Uterus (tissue), 2 donors: ENCODE measurements around the gene MRAP.

Experiments
- POLR2A ChIP-seq, 2 donors: fragments of 450-650 bp; IDR thresholded peaks; one replicate each; pipeline ENCODE4 v1.6.1; 2016; ENCODE audit warnings: antibody characterized with exemption in 2 of 2, mild to moderate bottlenecking in 1 of 2, moderate library complexity in 1 of 2
- TF ChIP-seq, protein P1 (sequence below), 4 experiments: fragments of 200-600 bp in 2 of 4; fragments of 450-650 bp in 2 of 4; sonication (generic) in 2 of 4; IDR thresholded peaks; one replicate each; pipeline ENCODE4 v1.5.1; 2016 to 2019; ENCODE audit warnings: antibody characterized with exemption in 4 of 4, mild to moderate bottlenecking in 2 of 4, moderate library complexity in 1 of 4

DNA sequence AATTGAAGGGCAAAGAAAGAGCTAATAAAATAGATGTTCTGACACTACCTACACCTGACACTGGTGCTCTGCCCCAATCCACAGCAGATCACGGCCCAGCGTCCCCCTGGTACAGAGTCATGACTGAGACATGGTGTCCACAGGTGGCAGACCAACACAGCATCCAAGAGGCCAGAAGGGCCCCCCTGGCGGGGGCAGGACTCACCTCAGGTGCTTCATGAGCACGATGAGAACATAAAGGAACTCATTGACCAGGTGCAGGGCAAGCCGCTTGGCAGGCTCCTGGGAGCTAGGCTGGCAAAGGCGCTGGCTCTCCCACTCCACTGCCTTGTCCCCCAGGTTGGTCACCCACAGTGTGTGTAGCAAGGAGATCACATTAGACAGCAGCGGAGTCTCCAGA lies 20.4 kb downstream of the MRAP start:
- TF ChIP-seq, protein P1, sequence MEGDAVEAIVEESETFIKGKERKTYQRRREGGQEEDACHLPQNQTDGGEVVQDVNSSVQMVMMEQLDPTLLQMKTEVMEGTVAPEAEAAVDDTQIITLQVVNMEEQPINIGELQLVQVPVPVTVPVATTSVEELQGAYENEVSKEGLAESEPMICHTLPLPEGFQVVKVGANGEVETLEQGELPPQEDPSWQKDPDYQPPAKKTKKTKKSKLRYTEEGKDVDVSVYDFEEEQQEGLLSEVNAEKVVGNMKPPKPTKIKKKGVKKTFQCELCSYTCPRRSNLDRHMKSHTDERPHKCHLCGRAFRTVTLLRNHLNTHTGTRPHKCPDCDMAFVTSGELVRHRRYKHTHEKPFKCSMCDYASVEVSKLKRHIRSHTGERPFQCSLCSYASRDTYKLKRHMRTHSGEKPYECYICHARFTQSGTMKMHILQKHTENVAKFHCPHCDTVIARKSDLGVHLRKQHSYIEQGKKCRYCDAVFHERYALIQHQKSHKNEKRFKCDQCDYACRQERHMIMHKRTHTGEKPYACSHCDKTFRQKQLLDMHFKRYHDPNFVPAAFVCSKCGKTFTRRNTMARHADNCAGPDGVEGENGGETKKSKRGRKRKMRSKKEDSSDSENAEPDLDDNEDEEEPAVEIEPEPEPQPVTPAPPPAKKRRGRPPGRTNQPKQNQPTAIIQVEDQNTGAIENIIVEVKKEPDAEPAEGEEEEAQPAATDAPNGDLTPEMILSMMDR (IDR thresholded peaks at IDR 0.05): no peak
- no peak for TF ChIP-seq POLR2A (IDR thresholded peaks at IDR 0.05)
